CD4-positive, alpha-beta T cell treated with Interleukin-1 beta for 1 hour (primary cell): ENCODE data around the gene CDCA5.
"Not testable (repeated sequence)": the region's sequence is repeated elsewhere in the genome, so short reads cannot be mapped to it uniquely, and the experiment has no call there.

Source experiments
- DNase-seq, 2 donors: peaks; one replicate each; pipeline ENCODE4 v3.0.0-alpha.2; 2020 to 2022

The CDCA5 gene

DNA sequence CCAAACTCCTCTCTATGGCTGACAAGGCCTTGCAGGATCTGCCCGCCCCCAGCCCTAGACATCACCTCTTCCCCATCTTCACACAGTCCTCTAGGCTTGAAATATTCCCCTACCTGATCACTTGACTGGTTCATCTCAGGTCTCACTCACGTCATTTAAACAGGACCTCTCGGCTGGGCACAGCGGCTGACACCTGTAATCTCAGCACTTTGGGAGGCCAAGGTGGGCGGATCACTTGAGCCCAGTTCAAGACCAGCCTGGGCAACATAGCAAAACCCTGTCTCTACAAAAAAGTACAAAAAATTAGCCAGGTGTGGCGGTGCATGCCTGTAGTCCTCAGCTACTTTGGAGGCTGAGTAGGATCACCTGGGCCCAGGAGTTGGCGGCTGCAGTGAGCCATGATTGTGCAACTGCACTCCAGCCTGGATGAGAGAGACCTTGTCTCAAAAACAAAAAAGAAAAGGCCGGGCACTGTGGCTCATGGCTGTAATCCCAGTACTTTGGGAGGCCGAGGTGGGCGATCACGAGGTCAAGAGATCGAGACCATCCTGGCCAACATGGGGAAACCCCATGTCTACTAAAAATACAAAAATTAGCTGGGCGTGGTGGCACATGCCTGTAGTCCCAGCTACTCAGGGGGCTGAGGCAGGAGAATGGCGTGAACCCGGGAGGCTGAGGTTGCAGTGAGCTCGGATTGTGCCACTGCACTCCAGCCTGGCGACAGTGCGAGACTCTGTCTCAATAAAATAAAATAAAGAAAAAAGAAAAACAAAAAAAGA, 35.2 kb upstream of the CDCA5 start:
- DNase-seq: not testable (repeated sequence)

DNA sequence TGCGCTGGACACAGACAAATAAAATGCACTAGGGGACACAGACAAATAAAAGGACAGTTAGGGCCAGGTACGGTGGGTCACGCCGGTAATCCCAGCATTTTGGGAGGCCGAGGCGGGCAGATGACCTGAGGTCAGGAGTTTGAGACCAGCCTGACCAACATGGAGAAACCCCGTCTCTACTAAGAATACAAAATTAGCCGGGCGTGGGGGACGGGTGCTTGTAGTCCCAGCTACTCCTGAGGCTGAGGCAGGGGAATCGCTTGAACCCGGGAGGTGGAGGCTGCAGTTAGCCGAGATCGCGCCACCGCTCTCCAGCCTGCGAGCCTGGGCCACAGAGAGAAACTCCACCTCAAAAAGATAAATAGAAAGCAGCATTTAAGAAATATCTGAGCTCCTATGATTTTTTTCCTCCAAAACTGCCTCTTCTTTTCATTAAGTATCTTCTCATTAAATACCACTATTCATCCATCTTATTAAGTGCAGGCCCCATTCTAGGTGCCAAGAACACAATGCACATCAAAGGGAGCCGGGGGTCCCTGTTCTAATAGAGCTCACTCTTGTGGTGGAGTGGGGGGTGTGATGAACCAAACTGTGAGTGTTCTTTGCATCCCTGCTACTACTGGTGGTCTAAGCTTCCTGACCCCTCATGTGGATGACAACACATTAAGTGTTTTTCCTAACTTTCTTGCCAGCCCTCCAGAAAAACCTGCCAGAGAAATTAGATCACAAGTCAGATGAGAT, 34.4 kb upstream of the CDCA5 start:
- DNase-seq: no peak

DNA sequence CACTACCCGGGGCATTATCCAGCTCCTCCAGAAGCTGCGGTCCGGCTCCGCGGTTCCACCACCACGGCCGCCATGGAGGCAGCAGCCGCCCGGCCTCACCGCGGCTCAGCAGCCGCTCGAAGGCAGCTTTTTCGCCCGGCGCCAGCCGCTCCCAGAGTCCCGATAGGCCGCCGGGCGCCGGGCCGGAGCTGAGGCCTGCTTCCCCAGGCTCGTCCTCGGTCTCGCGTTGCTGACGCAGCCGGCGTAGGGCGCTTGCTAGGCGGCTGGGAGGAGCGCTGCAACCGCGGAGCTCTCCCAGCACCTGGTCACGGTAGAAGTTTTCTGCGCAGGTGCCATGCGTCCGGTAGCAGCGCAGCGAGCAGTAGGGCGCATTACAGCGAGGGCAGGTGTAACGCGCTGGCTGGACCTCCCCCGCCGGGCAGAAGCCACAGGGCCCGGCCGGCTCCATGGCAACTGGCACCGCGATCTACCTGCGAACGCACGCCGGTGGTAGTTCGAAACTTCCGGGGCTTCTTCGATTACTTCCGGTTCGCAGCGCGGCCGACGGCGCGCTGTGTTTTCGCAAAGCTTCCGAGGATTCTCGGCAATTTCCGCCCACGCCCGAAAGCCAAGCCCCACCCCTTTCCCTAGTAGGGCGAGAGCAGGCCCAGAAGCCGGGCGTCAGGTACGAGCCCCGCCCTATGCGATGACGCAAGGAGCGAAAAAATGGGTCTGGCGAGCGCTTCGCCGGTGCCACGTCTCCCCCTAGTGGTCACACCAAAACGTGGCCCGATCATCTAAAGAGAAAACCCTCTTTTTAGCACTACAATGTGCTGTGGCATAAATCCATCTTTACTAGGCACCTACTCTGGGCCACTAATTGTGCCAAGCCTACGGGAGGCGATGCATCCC, 33.6 kb upstream of the CDCA5 start, which contains the start of gene ZNHIT2:
Gene ZNHIT2 (minus strand): TSS at position 496 of the 891 bp plus-strand sequence. CDS start 48 bp downstream, at position 448.
- DNase-seq: peak; percentile 100

DNA sequence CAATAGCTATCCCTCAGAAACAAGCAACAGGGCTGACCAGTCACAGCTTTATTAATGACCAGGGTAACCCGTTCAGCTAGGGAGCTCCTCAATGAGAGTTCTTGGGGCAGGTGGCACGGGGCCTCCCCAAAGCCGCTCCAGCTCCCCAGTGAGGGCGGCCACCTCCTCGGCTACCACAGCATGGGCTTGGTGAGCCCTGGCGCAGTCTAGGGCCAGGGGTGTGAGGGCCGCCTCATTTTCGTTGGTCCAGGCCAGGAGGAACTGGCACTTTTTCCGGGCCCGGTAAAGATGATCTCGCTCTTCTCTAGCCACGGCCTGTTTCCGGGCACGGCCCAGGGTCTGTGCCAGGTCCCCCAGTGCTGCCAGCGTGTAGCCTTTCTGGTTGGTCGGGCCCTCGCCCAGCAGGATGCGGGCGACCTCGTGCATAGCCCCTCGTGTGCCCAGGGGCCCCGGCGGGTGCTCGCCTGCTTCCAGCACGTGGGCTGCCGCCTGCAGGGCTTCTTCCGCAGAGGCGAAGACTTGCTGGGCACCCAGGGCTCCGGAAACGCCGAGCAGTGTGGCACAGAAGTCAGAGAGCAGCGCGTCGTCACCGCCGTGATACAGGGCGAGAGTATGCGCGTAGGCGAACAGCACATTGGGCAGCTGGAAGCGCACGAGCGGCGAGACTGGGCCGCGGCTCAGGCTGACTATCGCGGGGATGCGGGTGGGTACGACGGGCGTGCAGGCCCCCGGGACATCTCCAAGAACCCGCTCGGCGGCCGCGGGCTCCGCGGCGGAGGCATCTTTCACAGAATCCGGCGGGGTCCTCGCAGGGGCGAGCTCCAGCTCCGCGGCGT, 32.7 kb upstream of the CDCA5 start:
- DNase-seq: peak; percentile 63 to 67

DNA sequence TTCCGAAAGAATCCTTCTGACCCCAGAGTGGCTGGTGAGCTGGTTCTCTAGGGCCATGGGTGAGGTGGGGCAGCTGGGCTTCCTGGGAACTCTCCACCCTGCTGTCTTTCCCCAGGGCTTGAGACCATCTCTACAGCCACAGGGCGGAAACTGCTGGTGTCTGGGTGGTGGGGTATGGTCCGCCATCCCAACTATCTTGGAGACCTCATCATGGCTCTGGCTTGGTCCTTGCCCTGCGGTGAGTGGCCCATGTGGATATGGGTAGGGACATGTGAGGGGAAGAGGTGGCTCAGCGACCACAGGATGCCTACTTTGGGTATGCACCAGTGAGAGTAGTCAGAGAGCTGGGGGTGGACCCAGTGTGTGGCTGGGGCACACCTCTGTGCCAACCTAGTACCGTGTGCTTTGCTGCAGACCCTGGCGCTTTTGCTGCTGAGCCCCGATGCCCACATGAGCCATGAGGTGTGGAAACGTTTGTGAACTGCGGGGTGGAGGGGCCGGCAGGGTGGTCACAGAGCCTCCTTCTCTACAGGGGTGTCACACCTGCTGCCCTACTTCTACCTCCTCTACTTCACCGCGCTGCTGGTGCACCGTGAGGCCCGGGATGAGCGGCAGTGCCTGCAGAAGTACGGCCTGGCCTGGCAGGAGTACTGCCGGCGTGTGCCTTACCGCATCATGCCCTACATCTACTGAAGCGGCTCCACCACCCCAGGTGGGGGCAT, 31.7 kb upstream of the CDCA5 start:
- DNase-seq: no peak

DNA sequence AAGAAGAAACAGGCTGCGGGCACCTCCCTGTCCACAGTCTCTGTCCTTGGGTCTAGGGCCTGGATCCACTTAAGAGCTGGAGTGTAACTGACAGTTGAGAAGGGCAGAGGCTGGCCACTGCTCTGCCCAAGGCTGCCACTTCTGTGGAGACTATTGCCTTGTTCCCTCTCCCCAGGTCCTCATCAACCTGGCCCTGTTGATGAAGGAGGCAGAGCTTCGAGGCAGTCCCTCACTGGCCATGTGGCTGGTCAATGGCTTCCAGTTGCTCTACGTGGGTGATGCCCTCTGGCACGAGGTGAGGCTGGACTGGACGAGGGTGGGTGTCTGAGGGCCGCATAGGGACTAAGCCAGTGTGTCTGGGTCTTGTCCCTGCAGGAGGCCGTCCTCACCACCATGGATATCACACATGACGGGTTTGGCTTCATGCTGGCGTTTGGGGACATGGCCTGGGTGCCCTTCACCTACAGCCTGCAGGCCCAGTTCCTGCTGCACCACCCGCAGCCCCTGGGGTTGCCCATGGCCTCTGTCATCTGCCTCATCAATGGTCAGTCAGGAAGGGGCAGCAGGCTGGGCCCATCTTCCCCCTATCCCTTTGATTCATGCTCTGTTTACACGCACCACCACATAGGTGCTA, 30.8 kb upstream of the CDCA5 start:
- no peak for DNase-seq

DNA sequence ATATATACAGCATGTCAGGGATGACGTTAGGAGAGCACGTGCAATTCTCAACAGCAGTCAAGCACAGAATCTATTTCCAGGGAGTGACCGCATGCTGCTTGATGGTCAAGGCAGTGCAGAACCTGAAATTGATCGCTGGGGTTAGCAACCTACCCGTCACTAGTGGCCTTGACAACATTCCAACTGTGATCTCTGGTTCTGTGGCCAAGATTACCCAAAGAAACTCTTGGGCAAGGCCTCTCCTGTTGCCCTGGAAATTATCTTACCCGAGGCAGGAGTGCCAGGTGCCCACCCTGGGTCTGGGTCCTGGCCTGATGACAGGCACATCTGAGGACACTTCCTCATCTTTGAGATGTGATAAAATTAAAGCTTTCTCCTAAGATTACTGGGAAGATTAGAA, 30.0 kb upstream of the CDCA5 start:
- DNase-seq: no peak

DNA sequence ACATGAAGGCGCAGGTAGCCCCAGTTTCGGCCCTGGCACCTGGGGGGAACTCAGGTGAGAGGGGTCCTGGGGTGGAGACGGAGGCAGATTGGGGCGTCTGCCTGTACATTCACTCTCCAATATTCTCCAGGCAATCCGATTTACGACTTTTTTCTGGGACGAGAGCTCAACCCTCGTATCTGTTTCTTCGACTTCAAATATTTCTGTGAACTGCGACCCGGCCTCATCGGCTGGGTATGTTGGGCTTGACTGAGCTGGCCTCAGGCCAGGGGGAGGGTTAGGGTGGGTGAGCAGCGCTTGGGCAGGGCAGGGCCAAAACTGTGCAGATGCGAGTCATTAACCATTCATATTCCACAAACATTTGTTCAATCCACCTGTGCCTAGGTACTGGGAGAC, 29.5 kb upstream of the CDCA5 start:
- DNase-seq: no peak

DNA sequence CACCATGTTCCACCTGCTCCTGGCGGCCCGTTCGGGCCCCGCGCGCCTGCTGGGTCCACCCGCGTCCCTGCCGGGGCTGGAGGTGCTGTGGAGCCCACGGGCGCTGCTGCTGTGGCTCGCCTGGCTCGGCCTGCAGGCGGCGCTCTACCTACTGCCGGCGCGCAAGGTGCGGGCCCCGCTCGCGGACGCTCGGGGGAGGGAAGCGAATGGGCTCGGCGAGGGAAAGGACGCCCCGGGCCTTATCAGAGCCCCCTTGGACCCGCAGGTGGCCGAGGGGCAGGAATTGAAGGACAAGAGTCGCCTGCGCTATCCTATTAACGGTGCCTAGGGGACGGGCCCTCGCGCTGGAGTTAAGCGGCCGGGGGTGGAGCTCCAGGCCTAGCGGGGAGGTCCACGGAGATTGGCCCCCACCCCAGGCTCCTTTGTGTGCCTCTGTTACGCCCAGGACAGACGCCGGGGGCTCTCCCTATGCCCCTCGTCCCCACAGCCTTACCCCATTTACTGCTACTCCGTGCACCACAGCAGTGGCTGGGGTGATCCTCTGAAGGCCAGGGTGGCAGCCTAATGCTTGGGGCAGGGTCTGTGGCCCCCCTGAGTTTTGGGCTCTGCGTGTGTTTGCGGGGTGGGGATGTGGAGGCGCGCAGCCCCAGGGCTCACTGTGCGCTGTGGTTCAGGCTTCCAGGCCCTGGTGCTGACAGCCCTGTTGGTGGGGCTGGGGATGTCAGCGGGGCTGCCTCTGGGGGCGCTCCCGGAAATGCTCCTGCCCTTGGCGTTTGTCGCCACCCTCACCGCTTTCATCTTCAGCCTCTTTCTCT, 28.9 kb upstream of the CDCA5 start:
- DNase-seq: peak; percentile 80 to 81

DNA sequence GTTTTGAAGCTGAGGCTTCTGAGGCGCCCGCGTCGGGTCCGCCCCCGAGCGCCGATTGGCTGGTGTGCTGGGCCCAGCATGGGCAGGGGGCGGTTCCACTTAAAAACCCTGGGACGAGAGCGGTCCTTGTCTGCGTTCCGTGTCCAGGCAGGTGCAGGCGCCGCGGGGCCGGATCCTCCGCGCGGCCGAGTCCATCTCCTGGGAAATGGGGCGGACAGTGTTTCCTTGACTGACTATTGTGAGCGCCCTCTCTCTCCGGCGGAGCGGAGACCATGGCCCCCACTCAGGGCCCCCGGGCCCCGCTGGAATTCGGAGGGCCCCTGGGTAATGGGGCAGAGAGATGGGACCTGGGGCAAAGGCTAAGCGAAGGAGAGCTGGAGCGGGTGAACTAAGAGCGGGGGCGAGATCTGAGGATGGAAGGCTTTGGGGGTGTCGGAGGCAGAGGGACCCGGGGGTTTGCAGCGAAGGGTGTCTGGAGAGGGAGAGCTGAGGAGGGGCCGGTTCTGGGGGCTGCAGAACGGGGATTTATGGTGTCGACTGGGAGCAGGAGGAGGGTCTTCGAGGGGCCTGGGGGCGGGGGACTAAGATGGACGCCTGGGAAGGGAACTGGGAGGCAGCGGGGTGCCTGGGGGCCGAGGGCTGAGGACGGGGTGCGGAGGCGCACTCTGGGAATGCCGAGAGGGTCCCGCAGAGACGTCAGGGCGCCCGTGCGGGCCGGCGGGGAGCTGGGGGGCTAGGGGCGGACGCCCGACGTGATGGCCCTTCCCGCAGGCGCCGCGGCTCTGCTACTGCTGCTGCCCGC, 28.1 kb upstream of the CDCA5 start, which contains the start of gene TM7SF2:
Gene TM7SF2 (plus strand): TSS at position 129 of the 802 bp plus-strand sequence. CDS start 144 bp downstream, at position 273.
- DNase-seq: peak; percentile 95

DNA sequence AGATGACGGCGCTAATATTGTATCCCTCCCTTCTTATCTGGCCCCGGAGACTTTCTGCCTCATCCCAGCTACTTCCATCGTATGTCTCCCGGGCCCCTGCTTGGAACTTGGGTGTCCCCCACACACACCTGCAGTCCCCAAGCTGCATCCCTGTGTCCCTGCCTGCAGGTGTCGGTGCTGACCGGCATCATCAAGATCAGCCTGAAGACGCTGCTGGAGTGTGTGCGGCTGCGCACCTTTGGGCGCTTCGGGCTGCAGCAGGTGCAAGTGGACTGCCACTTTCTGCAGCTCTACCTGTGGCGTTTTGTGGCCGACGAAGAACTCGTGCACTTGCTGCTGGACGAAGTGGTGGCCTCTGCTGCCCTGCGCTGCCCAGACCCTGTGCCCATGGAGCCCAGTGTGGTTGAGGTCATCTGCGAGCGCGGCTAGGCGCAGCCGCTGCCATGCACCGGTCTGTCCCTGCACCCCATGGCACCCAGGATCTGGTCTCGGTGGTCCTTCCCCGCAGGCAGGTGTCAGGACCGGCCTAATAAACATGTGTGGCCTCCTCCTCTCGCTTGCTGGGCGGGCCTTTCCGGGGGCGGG, 27.4 kb upstream of the CDCA5 start:
- no peak for DNase-seq

DNA sequence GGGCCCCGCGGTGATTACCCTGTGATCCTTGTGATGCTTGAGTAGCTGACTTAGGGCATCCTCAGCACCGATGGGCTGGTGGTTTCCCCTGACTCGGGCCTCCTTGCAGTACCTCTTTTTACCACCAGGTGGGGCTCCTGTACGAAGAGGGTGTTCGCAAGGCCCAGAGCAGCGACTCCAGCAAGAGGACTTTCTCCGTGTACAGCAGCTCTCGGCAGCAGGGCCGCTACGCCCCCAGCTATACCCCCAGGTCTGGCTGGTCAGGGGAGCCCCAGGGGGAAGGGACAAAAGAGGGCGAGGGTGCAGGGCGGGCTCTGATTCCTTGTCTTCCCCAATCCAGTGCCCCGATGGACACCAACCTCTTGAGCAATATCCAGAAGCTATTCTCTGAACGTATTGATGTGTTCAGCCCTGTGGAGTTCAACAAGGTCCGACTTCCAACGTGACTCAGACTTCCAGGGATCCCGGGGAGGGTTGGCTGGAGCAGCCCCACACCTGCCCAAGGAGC, 26.6 kb upstream of the CDCA5 start:
- DNase-seq: peak; percentile 91 to 96

DNA sequence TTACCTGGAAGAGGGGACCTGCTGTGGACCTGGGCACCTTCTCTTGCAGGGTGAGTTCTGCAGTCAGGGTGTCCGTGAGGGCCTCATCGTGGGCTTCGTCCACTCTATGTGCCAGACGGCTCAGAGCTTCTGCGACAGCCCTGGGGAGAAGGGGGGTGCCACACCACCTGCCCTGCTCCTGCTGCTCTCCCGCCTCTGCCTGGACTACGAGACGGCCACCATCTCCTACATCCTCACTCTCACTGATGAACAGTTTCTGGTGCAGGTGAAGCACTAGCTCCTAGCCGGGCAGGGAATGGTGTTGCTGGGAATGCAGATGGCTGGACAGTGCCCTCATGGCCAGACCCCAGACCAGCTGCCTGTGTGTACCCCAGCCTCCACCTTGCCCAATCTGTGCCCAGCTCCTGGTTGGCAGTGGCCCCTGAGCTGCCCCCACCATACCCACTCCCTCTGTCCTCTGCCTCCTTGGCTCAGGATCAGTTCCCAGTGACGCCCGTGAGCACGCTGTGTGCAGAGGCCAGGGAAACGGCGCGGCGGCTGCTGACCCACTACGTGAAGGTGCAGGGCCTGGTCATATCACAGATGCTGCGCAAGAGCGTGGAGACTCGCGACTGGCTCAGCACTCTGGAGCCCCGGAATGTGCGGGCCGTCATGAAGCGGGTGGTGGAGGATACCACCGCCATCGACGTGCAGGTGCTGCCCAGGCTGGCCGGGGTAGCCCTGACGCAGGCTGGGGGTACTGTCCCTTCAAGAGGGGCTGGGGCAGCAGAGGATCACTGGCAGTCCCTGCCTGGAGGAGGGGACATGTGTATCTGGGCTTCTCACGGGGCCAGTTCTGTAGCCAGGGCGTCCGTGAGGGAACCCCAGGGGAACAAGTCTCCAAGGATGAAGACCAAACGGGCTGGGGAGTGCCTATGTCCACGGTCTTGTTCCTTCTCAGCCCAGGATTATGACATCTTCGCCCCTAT, 25.7 kb upstream of the CDCA5 start:
- DNase-seq: no peak

DNA sequence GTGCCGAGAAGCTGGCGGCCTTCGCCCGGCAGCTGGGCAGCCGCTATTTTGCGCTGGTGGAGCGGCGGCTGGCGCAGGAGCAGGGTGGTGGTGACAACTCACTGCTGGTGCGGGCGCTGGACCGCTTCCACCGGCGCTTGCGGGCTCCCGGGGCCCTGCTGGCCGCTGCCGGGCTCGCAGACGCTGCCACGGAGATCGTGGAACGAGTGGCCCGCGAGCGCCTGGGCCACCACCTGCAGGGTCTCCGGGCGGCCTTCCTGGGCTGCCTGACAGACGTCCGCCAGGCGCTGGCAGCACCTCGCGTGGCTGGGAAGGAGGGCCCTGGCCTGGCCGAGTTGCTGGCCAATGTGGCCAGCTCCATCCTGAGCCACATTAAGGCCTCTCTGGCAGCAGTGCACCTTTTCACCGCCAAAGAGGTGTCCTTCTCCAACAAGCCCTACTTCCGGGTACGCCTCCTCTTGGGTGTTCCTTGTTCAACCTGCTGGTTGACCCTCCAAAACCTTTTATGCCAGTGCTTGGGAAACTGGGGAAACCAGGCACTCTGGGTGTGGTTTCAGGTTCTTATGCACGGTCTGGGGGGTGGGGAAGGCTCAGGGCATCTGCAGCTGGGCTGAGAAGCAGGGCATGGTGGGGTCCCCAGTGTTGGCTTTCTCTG, 24.8 kb upstream of the CDCA5 start:
- DNase-seq: no peak

DNA sequence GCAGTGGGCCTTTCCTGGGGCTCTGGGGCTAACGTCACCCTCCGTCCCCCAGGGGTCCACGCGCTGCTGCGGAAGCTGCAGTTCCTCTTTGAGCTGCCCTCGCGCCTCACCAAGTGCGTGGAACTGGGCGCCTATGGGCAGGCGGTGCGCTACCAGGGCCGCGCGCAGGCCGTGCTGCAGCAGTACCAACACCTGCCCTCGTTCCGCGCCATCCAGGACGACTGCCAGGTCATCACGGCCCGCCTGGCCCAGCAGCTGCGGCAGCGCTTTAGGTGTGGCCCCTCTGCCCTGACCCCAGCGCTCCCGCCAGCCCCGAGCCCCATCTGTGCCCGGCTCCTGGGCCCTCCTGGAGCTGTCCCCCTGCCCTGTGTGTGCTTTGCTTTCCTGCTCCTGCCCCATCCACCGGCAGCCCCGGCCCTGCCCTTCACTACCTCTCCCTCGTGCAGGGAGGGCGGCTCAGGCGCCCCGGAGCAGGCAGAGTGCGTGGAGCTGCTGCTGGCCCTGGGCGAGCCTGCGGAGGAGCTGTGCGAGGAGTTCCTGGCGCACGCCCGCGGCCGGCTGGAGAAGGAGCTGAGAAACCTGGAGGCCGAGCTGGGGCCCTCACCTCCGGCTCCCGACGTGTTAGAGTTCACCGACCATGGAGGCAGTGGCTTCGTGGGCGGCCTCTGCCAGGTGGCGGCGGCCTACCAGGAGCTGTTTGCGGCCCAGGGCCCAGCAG, 24.1 kb upstream of the CDCA5 start:
- no peak for DNase-seq

DNA sequence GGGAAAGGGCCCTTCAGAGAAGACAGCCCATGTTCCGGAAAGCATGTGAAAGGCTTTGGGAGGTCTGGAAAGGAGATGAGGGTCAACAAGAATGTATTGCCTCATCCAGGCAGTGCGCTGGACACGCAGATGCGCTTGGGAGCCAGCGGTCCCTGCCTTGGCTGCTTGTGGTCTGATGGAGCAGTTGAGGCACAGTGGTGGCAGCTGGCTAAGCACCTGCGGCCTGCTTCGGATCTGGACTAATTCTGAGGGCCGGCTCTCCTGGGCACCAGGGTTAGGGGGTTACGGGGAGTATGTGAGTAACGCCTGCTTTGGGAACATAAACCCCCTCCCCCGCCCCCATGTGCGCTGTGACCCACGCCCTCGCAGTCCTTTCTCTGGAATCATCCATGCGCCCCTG, 23.2 kb upstream of the CDCA5 start:
- DNase-seq: no peak
